DMS114 treated with DMSO at 0.1 percent for 48 hours (cell line): ENCODE results near the gene RALGAPA2.

Experiments
- DNase-seq: peaks from one replicate; lab custom pipeline; 2025; ENCODE audit not compliant: unreplicated experiment; lab: John Stamatoyannopoulos, UW

Gene RALGAPA2

DNA sequence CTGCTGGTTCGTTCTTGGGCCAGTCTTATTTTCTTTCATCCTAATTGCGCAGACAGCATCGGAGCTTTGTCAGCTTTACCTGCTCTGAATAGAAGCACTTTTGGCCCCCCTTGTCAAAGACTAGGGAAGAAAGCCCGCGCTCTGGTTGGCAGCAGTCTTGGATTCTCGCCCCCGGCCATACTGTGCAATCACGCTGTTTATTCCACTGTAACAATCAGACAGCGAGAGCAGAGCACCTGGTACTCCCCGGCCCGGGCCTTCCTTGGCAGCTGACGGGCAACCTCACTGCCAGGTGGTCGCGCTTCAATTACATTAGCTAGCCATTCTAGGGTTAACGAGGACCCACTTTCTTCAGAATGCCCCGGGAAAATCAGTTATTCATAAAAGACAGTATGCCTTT lies 272.0 kb downstream of the RALGAPA2 start:
- no peak for DNase-seq

DNA sequence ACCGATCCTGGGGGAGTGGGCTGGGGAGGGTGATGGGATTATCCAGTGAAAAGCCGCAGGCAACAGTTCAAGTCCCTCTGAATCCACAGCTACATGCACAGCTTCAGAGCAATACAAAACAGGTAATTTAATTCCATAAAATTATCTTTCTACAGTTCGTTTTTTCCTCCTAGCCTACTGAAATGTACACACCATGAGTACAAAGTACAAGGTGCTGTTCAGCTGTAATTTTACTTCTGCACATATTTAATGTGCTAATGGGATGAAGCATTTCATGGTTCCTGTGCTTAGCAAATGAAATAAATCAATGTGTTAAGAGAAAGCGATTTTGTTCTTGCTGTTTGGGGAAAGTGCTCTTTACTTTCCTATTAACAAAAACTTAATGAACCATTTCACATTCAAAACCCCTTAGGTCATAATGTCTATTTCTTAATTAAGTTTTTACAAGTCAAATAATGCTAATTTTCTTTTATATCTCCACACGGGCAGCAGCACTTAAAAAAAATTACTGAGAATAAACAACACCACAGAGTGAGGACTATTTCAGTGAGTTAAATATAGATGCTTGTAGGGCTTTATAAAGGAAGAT lies 272.7 kb downstream of the RALGAPA2 start:
- no peak for DNase-seq

GRCh38 chr20:20437314-20437713 lies 275.1 kb downstream of the RALGAPA2 start:
- no peak for DNase-seq

DNA sequence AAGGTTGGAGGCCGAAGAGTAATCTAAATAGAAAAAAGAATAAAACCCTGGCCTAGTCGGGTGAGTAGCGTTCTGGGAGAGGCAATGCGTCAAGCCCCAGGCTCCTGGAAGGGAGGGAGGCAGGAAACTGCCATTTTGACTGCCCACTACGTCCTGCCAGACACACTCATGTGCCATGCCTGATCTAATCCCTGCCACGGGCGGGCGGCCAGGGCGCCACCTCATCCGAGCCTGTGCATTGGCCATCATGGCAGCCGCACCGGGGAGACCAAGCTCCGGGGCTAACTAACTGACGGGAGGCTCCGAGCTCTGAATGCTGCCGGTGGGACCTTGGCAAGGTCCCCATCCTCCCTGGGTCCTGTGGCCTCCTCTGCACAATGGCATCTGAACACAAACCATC lies 275.8 kb downstream of the RALGAPA2 start:
- DNase-seq, result no peak

DNA sequence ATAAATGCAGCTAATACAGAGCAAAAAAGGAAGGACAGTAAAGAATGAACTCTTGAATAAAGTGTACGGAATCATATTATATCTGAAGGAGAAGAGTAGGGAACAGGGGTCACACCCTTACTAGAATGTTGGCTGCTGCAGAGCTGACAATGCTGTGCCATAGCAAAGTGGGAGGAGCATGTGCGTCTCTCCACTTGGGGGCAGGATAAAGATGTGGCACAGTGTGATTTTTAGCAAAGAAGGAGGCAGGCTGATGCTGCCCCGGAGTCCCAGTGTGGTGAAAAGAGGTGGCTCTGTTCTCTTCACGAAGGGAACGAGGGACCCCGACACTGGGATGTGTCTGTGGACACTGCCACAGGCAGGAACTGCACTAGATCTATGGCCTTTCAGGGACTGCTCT lies 277.0 kb downstream of the RALGAPA2 start:
- DNase-seq, result no peak

DNA sequence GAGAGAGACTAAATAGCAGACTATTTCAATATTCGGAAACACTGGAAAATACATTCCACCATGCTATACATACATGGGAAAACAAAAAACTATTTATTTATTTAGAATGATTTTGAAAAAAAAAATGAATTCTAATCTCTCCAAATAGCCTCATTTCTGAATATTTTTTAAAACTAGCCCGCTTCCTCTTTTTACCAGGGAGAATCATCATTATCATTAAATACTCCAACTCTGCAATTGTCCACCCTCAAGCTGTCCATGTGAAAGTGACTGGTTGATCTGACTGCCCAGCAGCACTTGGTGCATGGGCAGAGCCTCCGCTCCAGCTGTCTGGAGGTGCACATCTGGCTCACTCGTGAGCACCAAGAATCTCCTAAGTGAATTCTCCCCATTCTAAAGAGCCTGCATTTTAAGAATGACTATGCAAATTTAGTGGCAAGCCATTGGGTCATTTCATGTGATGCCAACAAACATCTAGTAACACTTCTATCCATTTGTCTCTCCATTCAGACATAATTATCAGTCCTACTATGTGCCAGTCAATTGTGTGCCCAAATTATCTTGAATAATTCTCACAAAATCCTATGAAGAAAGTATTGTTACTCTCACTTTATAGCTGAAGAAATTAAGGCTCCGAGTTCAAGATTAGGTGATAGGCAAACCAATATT lies 279.7 kb downstream of the RALGAPA2 start:
- DNase-seq, result no peak

DNA sequence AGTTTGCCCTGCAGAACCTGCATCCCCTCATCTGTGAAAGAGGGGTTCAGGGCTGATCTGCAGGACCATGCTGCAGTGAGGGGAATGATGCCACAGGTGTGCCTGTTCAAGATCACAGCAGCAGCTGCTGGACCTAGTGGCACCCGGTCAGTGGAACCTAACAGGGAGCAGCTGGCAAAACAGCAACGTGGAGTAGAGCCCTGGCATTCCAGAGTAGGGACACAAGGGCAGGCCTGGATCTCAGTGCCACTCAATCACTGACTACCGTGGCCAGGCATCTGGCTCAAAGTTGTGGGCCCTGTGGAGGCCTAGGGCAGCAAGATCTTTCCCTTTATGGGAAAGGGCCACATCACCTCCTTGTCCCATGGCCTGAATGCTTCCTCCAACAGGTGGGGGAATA lies 282.4 kb downstream of the RALGAPA2 start:
- DNase-seq, result no peak

GRCh38 chr20:20428067-20428466 lies 284.4 kb downstream of the RALGAPA2 start:
- DNase-seq, result no peak

- no peak for DNase-seq
Measured at GRCh38 chr20:20427227-20427864, 285.1 kb downstream of the RALGAPA2 start.

GRCh38 chr20:20426655-20426907 lies 285.9 kb downstream of the RALGAPA2 start:
- DNase-seq, result no peak

DNA sequence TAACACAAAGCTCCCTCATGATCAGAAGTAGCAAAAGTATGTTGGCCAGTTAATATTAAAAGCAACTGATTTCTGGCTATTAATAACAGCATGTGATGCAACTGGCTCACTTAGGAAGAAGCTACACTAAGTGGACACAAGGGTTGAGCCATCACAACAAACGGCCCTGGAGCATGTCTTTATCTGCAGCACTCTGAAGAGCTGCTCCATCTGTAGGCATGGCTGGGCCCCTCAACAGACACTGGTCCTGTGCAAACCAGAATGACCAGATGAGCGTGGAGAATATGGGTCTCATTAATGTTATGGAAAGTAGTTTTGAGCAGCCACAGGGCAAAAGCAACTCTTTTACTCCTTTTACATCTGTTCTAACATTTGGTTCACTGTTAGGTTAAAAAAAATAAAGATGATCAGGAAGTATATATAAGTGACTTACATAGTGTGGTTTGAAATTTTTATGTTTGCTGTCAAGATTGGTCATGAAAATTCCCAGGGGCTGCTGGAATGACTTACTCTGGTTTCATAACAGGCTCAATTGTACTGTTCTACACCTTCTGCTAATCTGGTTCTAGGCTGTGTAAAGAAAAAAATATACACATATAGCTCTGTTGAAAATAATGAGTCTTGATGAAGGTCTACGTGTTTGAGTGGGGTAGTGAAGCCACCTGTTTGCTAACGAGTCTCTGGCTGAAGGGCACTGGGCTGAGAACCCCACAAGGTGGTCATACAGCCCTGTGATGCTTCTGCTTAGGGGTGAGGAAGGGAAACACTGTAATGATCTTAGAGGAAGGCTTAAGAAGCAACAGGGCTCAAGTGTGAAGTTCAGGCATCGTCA lies 286.4 kb downstream of the RALGAPA2 start:
- DNase-seq, result no peak

DNA sequence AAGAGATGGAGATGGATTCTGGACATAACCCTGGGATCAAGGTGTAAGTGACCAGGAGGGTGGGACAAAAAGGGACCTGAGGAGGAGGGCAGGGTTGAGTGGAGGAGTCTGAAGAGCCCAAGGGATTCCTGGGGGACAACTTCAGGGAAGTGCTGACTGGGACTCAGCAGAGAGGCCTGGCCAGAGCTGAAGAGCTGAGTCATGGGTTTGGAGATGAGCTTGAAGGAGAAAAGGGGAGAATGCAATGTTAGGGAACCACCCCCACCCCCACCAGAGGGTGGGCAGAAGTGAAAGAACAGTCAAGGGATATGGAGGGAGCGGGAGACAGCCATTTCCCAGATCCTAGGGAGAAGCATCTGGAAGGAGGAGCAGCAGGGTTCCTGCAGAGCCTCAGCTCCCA lies 289.3 kb downstream of the RALGAPA2 start:
- DNase-seq, result no peak

DNA sequence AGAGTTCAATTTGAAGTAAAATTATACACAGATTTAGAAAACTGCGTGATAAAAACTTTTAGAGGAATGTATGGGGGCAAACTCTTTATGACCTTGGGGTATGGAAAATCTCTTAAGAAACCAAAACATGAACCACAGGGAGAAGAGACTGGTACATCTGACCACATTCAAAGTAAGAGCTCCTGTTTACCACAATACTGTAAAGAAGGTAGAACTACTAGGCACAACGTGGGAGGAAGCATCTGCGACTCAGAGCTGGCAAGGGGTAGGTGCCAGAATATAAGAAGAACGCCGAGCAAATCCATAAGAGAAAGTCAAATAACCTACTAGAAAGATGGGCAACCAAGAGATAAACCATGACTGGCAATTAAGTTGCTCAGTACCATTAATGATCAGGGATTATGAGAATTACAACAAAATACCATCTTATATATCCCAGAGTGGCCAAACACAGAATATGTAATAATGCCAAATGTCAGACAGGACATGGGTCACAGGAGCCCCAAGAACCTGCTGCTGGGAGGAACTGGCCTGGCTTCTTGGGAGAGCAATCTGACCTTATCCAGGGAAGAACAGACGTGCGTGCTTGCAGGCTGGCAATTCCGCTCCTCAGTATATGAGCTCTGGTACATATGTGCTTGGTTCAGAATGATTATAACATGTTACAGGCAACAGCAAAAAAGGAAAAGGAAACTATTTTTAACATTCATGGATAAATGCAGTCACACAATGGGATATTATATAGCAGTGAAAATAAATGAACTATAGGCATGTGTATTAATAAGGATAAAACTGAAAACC lies 294.4 kb downstream of the RALGAPA2 start:
- no peak for DNase-seq

DNA sequence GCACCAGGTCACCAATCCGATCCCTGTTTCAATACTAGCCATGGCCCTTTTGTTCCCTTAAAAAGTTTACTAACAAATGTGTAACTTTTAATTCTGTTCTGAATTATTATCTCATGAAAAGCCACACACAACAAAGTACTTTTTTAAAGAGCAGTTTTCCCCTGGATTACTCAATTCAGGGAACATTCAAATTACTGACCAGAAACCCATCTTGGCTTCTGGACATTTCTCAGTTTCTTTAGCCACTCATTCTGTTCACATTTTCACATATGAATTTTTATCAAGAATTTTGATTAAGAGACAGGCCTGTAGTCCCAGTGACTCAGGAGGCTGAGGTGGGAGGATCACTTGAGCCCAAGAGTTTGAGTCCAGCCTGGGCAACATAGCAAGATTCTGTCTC lies 297.1 kb downstream of the RALGAPA2 start:
- DNase-seq, result no peak

GRCh38 chr20:20414640-20415220 lies 297.7 kb downstream of the RALGAPA2 start:
- DNase-seq, result no peak

DNA sequence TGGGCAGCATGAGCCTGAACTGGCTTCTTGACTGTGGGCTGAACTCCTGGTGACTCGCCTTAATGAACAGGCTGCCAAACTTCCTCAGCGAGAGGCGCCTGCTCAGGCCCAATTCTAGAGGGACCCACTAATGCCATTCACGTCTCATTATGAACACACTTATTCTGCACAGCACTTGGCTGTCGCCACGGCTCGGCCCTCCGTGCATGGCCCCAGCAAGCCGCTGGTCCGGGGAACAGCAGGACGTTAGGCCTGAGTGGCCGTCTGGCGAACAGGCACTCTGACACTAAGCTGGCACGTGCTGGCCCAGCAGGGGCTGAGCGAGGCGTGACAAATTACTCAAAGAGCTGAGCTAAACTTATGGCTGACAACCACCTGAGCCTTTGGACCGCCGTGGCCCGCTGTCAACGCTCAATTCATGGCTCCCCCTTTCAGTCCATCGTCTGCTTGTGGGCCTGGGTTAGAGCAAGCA lies 298.6 kb downstream of the RALGAPA2 start:
- DNase-seq, result no peak

- DNase-seq, result no peak
Measured at GRCh38 chr20:20412750-20413149, 299.7 kb downstream of the RALGAPA2 start.

- DNase-seq, result no peak
Measured at GRCh38 chr20:20411836-20412235, 300.6 kb downstream of the RALGAPA2 start.

DNA sequence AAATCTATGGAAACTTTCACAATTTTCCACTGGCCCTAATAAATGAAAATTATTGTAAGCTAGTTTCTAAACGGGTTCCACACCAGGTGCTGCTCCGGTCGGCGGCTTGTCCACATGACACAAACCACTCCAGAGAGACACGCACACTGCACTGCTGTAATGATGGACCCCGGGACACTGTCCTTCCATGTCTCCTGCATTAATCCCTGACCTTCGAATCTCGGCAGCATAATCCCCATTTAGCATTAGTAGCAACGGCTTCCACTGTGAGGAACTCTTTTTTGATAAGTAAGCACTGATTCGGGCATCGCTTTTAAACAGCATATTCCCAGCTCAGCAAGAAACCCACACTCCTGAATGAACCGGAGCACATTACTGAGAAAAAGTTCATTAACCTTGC lies 301.0 kb downstream of the RALGAPA2 start:
- DNase-seq, result no peak

DNA sequence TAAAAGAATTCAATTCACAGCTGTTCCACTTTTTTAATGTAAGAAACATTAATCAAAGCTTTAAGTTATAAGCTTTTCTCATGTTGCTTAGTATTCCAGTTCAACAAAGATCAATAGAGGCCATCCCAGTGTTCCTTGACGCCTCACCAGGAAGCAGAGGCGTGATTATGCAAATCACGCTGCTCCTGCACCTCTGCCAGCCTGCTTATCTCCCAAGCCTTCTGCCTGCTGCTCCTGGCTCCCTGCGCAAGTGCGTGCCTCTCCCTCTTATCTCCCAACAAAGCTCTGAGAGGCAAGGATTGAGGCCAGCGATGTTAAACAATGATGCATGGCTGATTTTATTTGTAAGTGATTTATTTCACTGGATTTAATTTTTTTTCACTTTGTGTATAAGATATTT lies 301.8 kb downstream of the RALGAPA2 start:
- DNase-seq, result no peak

DNA sequence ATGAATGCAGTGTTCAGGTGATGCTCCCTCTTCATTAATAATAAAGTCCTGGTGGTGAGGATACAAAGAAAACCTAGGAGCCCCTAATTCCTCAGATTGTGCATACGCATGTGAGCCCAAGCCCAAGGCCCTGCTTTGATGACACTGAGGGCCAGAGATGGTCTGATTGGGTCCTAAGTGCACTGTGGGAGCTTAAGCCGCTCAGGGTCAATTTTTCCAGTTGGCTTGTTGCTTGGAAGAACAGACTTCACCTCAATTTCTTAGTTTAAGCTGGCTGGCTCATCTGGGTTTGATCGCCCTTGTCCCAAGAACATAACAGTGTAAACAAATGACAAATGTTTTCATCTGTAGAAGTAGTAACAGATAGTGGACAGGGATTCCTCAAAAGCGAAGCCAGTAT lies 303.1 kb downstream of the RALGAPA2 start:
- DNase-seq, result no peak
